GM23338 (cell line): ENCODE data around the gene NHLH2. TPM values are rescaled to one million over a fixed set of nuclear protein-coding genes. Genes with fewer than 3 reads are reported as not detected.

Experiments used
- ATAC-seq: fragments of 200-7000 bp; cut with Tn5 transposase; 3 replicates; pipeline ENCODE4 v1.9.1; 2020
- DNase-seq: peaks from one replicate; pipeline ENCODE4 v3.0.0-alpha.2; 2015; ENCODE audit warnings: low spot score
- H2AFZ ChIP-seq: fragments of 200-600 bp; sonication (generic); 2 replicates; pipeline ENCODE4 v1.8.0; 2016; ENCODE audit warnings: antibody characterized with exemption, mild to moderate bottlenecking, moderate library complexity
- H3F3A ChIP-seq: fragments of 200-600 bp; sonication (generic); replicated peaks from 2 replicates; pipeline ENCODE4 v1.8.0; 2017; ENCODE audit warnings: antibody characterized with exemption, mixed run types, low read depth
- H3K27ac ChIP-seq: fragments of 200-600 bp; sonication (generic); 2 replicates; pipeline ENCODE4 v1.6.1; 2016; ENCODE audit warnings: low read depth
- H3K27me3 ChIP-seq: fragments of 200-600 bp; sonication (generic); 2 replicates; pipeline ENCODE4 v1.8.0; 2016; ENCODE audit warnings: mild to moderate bottlenecking, mixed run types, moderate library complexity; ENCODE audit not compliant: insufficient read depth
- H3K36me3 ChIP-seq: fragments of 200-600 bp; sonication (generic); 2 replicates; pipeline ENCODE4 v1.8.0; 2016; ENCODE audit warnings: mild to moderate bottlenecking; ENCODE audit not compliant: insufficient read depth
- H3K4me1 ChIP-seq: fragments of 200-600 bp; sonication (generic); 2 replicates; pipeline ENCODE4 v1.8.0; 2016; ENCODE audit warnings: mild to moderate bottlenecking, moderate library complexity; ENCODE audit not compliant: insufficient read depth
- H3K4me2 ChIP-seq: fragments of 200-600 bp; sonication (generic); 2 replicates; pipeline ENCODE4 v1.7.1; 2017; ENCODE audit warnings: mixed run types
- H3K4me3 ChIP-seq: fragments of 200-600 bp; sonication (generic); 2 replicates; pipeline ENCODE4 v1.6.1; 2016; ENCODE audit warnings: mixed run types
- H3K79me2 ChIP-seq: fragments of 200-600 bp; sonication (generic); replicated peaks from 2 replicates; pipeline ENCODE4 v1.8.0; 2017; ENCODE audit warnings: mild to moderate bottlenecking; ENCODE audit not compliant: insufficient read depth
- H3K9me2 ChIP-seq: fragments of 200-600 bp; sonication (generic); 2 replicates; pipeline ENCODE4 v1.8.0; 2017; ENCODE audit not compliant: insufficient read depth
- H4K20me1 ChIP-seq: fragments of 200-600 bp; sonication (generic); replicated peaks from 2 replicates; pipeline ENCODE4 v1.8.0; 2017; ENCODE audit warnings: mild to moderate bottlenecking; ENCODE audit not compliant: insufficient read depth
- H3K27ac Mint-ChIP-seq: 2 replicates; pipeline ENCODE4 v1.8.0; 2020; ENCODE audit warnings: inconsistent platforms, mild to moderate bottlenecking, moderate library complexity, mixed read lengths
- H3K27me3 Mint-ChIP-seq: 3 replicates; pipeline ENCODE4 v1.8.0; 2022; ENCODE audit warnings: low read depth, mild to moderate bottlenecking, moderate library complexity, mixed read lengths, inconsistent platforms; ENCODE audit not compliant: insufficient read depth, poor library complexity
- H3K36me3 Mint-ChIP-seq: 3 replicates; pipeline ENCODE4 v1.8.0; 2021; ENCODE audit warnings: low read depth, mild to moderate bottlenecking, inconsistent platforms, moderate library complexity, mixed read lengths
- H3K4me1 Mint-ChIP-seq: 3 replicates; pipeline ENCODE4 v1.8.0; 2020; ENCODE audit warnings: mild to moderate bottlenecking, inconsistent platforms, mixed read lengths
- H3K4me3 Mint-ChIP-seq: 3 replicates; pipeline ENCODE4 v1.8.0; 2021; ENCODE audit warnings: moderate library complexity, mild to moderate bottlenecking, inconsistent platforms, mixed read lengths
- H3K9me3 Mint-ChIP-seq: 3 replicates; pipeline ENCODE4 v1.8.0; 2020; ENCODE audit warnings: moderate library complexity, mild to moderate bottlenecking, inconsistent platforms, mixed read lengths
- CREB1 ChIP-seq: fragments of 250-450 bp; sonication (Bioruptor Pico); IDR thresholded peaks from 2 replicates; pipeline ENCODE4 v1.5.0; 2020; ENCODE audit warnings: low read depth, mild to moderate bottlenecking, moderate library complexity
- ETS1 ChIP-seq: IDR thresholded peaks from 2 replicates; pipeline ENCODE4 v1.6.1; 2016; ENCODE audit warnings: antibody characterized with exemption
- EZH2 ChIP-seq: fragments of 200-600 bp; sonication (generic); IDR thresholded peaks from one replicate; pipeline ENCODE4 v1.8.0; 2017; ENCODE audit warnings: antibody characterized with exemption, mild to moderate bottlenecking, low read depth; ENCODE audit not compliant: unreplicated experiment
- EZH2phosphoT487 ChIP-seq: fragments of 200-600 bp; sonication (generic); IDR thresholded peaks from one replicate; pipeline ENCODE4 v1.8.1; 2018; ENCODE audit warnings: antibody characterized with exemption; ENCODE audit not compliant: unreplicated experiment
- JUNB ChIP-seq: IDR thresholded peaks from one replicate; pipeline ENCODE4 v1.6.1; 2016; ENCODE audit warnings: antibody characterized with exemption; ENCODE audit not compliant: unreplicated experiment
- NANOG ChIP-seq: IDR thresholded peaks from 2 replicates; pipeline ENCODE4 v1.6.1; 2016; ENCODE audit warnings: antibody characterized with exemption, borderline replicate concordance
- POLR2AphosphoS5 ChIP-seq: IDR thresholded peaks from 2 replicates; pipeline ENCODE4 v1.6.1; 2016; ENCODE audit warnings: antibody characterized with exemption, low read depth
- REST ChIP-seq: IDR thresholded peaks from one replicate; pipeline ENCODE4 v1.6.1; 2018; ENCODE audit warnings: antibody characterized with exemption; ENCODE audit not compliant: unreplicated experiment
- STAT1 ChIP-seq: IDR thresholded peaks from one replicate; pipeline ENCODE4 v1.6.1; 2016; ENCODE audit warnings: antibody characterized with exemption; ENCODE audit not compliant: unreplicated experiment
- ZNF114 ChIP-seq: fragments of 250-450 bp; sonication (Bioruptor Pico); IDR thresholded peaks from 2 replicates; pipeline ENCODE4 v1.5.0; 2020; ENCODE audit warnings: mild to moderate bottlenecking, moderate library complexity
- ZNF331 ChIP-seq: fragments of 250-450 bp; sonication (Bioruptor Pico); IDR thresholded peaks from 2 replicates; pipeline ENCODE4 v1.5.0; 2020; ENCODE audit warnings: low read depth, mild to moderate bottlenecking, moderate library complexity
- ZNF462 ChIP-seq: fragments of 250-450 bp; sonication (Bioruptor Pico); IDR thresholded peaks from 2 replicates; pipeline ENCODE4 v1.5.0; 2020; ENCODE audit warnings: mild to moderate bottlenecking, moderate library complexity
- polyA plus RNA-seq: library from polyadenylated mRNA; unstranded; fragments of >200 nt; fragmentation: Nextera tagmentation; extraction: Ambion mirVana; gene quantifications from 2 replicates; pipeline ENCODE4 v1.2.1, GENCODE V29; 2016
- total RNA-seq: library from RNA; depleted of rRNA; stranded (reverse); fragments of >200 nt; shearing (Covaris generic); gene quantifications from 2 replicates; pipeline ENCODE4 v1.2.3, GENCODE V29; 2014
- TF ChIP-seq, protein P1 (sequence below), 2 experiments: fragments of 200-600 bp in 1 of 2; sonication (generic) in 1 of 2; conservative IDR thresholded peaks; 2 replicates each; pipeline versions ENCODE4 v1.5.1 to v1.6.1; 2016 to 2017; ENCODE audit warnings: antibody characterized with exemption in 2 of 2, low read depth in 2 of 2, mild to moderate bottlenecking in 2 of 2, moderate library complexity in 1 of 2

NHLH2 gene
- total and polyA plus RNA-seq, 2 experiments from 2014 or later: 1.7 to 1.9 TPM

DNA sequence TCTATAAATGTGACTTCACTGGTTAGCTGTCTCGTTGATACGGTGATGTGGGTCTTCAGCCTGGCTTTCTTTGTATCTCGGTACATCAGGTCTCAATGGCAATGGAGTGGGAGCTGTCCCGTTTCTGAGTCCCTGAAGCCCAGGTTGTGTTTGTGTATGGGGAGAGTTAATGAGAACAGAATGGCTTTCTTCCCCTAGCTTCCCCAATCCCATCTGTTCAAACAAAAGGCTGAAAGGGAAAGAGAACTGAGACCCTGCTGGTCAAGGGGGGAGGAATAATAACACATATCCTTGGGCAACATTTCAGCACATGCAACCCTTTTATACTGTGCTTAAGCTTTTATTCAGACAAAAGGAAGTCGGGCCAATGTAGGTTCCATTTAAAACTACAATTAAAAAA is 44.0 kb downstream of the NHLH2 start:
- peaks cover 9% of the 10 kb centered on the region; the same call in 1 of the 2 replicates for H3K9me2 ChIP-seq
- no peaks in the 10 kb centered on the region for H3K9me3 Mint-ChIP-seq
- H3K4me1 ChIP-seq: peaks cover 32% of the 10 kb centered on the region
- H2AFZ ChIP-seq: peak overlapping the region; percentile 43
- TF ChIP-seq REST (peak; percentile 32), JUNB (no peak), NANOG (no peak), STAT1 (no peak), EZH2phosphoT487 (no peak), EZH2 (no peak), ZNF331 (no peak), ZNF114 (CRISPR knock-in tag) (no peak), ZNF462 (CRISPR knock-in tag) (peak; percentile 55; the same call in 1 of the 2 replicates), ETS1 (no peak), POLR2AphosphoS5 (no peak), CREB1 (no peak)
- TF ChIP-seq, protein P1, sequence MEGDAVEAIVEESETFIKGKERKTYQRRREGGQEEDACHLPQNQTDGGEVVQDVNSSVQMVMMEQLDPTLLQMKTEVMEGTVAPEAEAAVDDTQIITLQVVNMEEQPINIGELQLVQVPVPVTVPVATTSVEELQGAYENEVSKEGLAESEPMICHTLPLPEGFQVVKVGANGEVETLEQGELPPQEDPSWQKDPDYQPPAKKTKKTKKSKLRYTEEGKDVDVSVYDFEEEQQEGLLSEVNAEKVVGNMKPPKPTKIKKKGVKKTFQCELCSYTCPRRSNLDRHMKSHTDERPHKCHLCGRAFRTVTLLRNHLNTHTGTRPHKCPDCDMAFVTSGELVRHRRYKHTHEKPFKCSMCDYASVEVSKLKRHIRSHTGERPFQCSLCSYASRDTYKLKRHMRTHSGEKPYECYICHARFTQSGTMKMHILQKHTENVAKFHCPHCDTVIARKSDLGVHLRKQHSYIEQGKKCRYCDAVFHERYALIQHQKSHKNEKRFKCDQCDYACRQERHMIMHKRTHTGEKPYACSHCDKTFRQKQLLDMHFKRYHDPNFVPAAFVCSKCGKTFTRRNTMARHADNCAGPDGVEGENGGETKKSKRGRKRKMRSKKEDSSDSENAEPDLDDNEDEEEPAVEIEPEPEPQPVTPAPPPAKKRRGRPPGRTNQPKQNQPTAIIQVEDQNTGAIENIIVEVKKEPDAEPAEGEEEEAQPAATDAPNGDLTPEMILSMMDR (conservative IDR thresholded peaks at IDR 0.05; ENCODE audit: low read depth in 2 of 2): no peak
- no peaks in the 10 kb centered on the region for H3K27me3 ChIP-seq
- H3F3A ChIP-seq: no peaks in the 10 kb centered on the region
- peak overlapping the region; percentile 56; the same call in 1 of the 2 replicates for H3K27ac Mint-ChIP-seq
- no peak overlapping the region for H3K27ac ChIP-seq
- H3K79me2 ChIP-seq: no peaks in the 10 kb centered on the region
- H3K36me3 Mint-ChIP-seq: no peaks in the 10 kb centered on the region
- no peak overlapping the region for H3K4me3 Mint-ChIP-seq
- H3K36me3 ChIP-seq: no peaks in the 10 kb centered on the region
- H3K4me3 ChIP-seq: no peak overlapping the region
- ATAC-seq (peak; percentile 82), DNase-seq (peak; percentile 36)
- peaks cover 6% of the 10 kb centered on the region for H3K27me3 Mint-ChIP-seq
- no peaks in the 10 kb centered on the region for H4K20me1 ChIP-seq
- H3K4me1 Mint-ChIP-seq: peaks cover 32% of the 10 kb centered on the region
- 0 out of 2 replicates have a peak overlapping the region, but pooled peaks have one; percentile 3 for H3K4me2 ChIP-seq
